Measurements from ENCODE around the gene TBC1D9B. TPM values are rescaled to one million over a fixed set of nuclear protein-coding genes. Genes with fewer than 3 reads are reported as not detected.
A peak's percentile ranks its signal among the peaks of the same experiment; 100 is the strongest.

The TBC1D9B gene
- polyA plus RNA-seq (ENCODE audit: insufficient read length in 4 of 4) = 100 to 1,000 TPM in 2 of 4 donors, 10 to 100 TPM in 2; 95.6 to 112 (median 101) TPM

GRCh38 chr5:179907556-179908324, at the start of gene TBC1D9B:
TSS of gene TBC1D9B (minus strand) at chr5:179907897. CDS start at chr5:179907821, 76 bp downstream.
- DNase-seq (ENCODE audit: low read depth in 4 of 4, low spot score in 3 of 4) = peak; percentile 52 to 57 (median 53)

- DNase-seq (ENCODE audit: low read depth in 4 of 4, low spot score in 3 of 4) = no peak
Measured at GRCh38 chr5:179955630-179956029, 47.9 kb upstream of the TBC1D9B start.

- DNase-seq (ENCODE audit: low read depth in 4 of 4, low spot score in 3 of 4) = no peak
Measured at GRCh38 chr5:179955062-179955461, 47.4 kb upstream of the TBC1D9B start.

GRCh38 chr5:179954434-179954833, 46.7 kb upstream of the TBC1D9B start:
- no peak for DNase-seq (ENCODE audit: low read depth in 4 of 4, low spot score in 3 of 4)

- DNase-seq (ENCODE audit: low read depth in 4 of 4, low spot score in 3 of 4) = no peak
Measured at GRCh38 chr5:179953987-179954386, 46.3 kb upstream of the TBC1D9B start.

- DNase-seq (ENCODE audit: low read depth in 4 of 4, low spot score in 3 of 4) = no peak
Measured at GRCh38 chr5:179936976-179937681, 29.4 kb upstream of the TBC1D9B start.

DNA sequence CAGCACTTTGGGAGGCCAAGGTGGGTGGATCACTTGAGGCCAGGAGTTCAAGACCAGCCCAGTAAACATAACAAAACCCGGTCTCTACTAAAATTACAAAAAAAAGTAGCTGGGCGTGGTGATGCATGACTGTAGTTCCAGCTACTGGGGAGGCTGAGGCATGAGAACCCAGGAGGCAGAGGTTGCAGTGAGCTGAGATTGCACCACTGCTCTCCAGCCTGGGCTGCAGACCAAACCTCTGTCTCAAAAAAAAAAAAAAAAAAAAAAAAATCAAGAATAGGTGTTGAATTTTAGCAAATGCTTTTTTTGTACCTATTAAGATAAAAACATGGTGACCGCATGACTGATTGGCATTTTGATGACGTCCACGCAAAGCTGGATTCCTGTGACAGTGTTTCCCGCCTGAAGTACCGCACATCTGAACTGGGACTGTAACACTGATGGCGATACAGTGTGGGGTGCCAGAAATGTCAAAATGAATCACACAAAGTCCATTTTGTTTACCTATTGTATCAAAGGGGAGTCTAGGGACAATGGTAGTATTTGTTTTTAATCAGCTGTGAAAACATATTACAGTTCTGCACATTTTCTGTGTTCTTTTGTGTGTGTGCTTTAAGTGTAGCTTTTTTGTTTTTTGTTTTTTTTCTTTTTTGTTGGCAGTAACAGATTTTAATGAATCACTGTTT, 23.2 kb upstream of the TBC1D9B start:
- DNase-seq (ENCODE audit: low read depth in 4 of 4, low spot score in 3 of 4) = no peak

- no peak for DNase-seq (ENCODE audit: low read depth in 4 of 4, low spot score in 3 of 4)
Measured at GRCh38 chr5:179927824-179928223, 20.1 kb upstream of the TBC1D9B start.

DNA sequence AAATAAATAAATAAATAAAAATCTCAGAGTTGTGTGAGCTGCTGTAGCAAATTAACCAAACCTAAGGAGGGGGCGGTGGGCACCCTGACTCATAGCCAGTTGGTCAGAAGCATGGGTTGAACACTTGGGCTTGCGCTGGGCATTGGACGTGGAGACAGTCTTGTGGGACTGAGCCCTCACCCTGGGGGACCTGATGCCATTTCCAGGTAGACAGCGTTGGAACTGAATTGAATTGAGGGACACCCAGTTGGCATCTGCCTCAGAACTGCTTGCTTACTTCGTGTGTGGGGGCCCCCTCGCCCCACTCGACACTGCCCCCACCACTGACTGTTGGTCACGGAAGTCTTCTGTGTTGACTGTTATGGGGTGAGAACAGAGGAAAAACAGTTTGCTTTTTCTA, 19.0 kb upstream of the TBC1D9B start:
- no peak for DNase-seq (ENCODE audit: low read depth in 4 of 4, low spot score in 3 of 4)

DNA sequence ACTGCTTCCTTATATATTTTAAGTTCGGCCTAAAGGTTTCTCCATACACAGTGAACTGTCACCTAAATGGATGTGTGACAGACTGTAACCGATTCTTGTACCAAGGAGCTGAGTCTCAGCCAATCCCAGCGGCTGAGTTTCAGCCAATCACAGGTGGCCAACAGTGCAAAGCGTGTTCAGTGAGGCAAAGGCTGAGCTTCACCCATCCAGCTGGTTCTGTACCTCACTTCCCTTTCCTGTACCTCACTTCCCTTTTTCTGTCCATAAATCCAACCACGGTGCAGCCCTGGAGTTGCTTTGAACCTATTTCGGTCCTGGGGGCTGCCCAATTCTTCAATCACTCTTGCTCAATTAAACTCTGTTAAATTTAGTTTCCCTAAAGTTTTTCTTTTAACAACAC, 15.7 kb upstream of the TBC1D9B start:
- no peak for DNase-seq (ENCODE audit: low read depth in 4 of 4, low spot score in 3 of 4)

DNA sequence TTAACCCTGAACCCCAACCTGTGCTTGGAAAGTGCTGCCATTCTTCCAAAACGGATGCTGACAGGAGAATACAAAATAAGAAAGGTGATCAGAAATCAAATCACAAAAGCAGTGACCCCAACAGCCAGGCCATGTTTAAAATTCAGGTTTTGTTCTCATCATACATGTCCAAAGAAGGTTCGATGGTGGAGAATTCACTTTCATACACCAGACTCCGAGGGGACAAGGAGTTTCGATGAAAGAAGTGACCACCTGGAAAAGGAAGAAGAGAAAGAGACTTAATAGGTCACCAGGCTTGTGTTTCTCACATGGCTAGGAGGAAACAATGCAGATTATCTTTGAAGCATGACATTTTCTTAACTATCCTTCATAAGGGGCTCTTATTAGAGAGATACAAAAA, 12.5 kb upstream of the TBC1D9B start:
- no peak for DNase-seq (ENCODE audit: low read depth in 4 of 4, low spot score in 3 of 4)

DNA sequence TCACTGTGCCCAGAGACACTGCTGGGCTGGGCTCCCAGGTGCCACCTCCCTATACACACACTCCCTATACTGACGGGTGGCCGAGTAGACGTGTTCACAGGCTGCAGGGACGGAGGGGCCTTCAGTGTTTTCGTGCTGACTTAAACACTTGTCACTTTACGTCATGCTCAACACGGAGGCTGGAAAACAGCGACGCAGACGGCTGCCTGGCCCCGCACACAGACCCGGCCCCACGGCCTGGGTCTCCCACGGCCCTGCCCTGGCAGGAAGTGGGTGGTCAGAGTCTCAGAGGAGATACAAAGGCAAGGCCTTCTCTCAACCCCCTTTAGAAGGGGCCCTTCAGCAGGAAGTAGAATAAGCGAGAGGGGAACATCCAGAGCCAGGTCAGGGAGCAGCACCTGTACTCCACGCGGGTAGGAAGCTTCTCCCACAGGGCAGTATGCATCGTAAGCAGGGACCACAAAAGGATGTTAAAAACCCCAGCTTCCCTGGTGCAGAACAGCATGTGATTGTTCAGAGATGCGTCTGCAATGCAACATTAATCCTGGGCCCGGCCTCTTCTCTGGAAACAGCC, 11.9 kb upstream of the TBC1D9B start:
- DNase-seq (ENCODE audit: low read depth in 4 of 4, low spot score in 3 of 4) = no peak

GRCh38 chr5:179918742-179919486, 11.2 kb upstream of the TBC1D9B start:
- no peak for DNase-seq (ENCODE audit: low read depth in 4 of 4, low spot score in 3 of 4)

DNA sequence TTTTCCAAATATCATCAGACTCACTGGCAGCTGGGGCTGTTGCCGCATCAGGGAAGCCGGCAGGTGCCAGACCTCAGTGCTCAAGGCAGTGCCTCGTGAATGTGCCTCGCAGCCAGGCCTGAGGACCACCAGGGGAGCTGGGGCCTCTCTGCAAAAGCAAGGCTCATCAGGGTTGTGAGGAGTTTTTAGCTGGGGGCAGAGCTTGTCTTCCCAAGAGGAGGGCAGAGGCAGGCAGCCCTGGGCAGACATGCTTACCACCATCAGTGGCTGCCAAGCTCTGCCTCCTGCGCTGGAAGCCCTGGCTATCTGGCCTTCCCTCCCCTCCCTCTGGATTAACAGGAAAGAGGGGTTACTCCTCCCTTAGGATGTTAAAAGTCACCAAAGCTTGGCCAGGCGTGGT, 8.8 kb upstream of the TBC1D9B start:
- no peak for DNase-seq (ENCODE audit: low read depth in 4 of 4, low spot score in 3 of 4)

DNA sequence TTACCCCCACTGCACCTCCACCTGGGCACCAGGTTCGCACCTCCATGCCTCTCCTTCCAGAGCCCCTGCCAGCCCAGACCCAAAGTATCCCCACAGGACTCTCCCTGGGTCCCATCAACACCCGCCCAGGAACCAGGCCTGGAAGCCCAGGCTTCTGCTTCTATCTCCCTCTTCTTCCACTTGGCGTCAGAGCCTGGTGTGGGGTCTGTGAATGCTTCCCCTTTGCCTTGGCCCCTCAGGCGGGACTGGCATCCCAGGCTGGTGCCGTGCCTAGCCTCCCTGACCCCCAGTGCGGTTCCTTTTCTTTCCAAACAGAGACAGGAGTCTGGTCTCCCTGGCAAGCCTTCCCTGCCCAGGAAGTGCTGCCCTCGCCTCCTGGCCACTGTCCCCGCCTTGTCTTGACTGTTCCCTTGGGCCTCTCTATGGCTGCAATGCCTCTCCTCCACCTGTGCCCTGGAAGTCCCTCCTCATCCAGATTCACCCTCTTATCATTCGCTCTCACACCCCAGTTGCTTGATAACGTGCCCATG, 7.8 kb upstream of the TBC1D9B start:
- no peak for DNase-seq (ENCODE audit: low read depth in 4 of 4, low spot score in 3 of 4)

DNA sequence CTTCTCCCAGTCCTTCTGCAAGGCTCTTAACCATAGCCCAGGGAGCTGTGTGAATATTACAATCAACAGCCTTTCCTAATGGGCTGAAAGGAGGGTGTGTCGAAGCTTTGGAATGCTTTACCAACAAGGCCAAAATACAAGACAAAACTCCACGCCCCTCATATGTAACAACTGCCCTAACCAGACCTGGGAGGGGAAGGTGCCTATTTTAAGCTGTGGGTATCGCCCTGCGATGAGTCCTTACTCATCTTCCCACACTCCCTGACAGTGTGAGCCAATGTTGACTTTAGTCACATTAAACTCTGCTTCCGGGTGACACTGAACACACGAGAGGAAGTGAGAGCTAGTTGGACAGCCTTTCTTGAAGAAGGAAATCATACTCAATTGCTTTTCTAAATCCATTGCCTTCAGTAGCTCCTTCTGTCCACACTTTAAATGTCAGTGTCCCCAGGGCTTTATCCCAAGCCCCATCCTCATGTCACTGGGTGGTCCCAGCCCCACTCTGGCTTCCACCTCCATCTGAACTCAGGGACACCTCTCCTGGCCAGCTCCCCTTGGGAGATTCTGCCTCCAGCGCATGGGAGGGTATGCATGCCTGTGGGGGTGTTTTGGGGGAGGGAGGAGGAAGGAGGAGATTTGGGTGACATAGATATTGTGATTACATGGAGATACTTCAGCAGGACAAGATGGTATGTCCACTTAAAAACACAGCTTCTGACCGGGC, 6.5 kb upstream of the TBC1D9B start:
- DNase-seq (ENCODE audit: low read depth in 4 of 4, low spot score in 3 of 4) = no peak

DNA sequence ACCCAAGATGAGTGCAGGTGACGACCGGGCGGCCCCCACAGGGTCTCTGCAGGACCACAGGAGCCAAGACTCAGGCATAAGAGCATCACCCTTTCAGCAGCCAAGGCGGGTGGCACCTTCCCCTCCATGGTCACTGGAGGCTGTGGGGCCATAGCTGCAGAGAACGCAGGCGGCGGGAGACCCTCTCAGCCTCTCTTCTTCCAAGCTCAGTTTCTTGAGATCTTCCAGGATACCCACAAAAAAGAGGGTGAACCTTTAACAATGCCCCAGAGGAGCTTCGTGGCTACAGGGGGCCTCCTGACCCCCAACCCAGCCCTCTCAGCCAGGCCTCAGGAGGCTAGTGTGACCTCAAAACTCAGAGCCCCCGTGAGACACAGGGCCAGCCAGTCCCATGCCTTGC, 5.8 kb upstream of the TBC1D9B start:
- no peak for DNase-seq (ENCODE audit: low read depth in 4 of 4, low spot score in 3 of 4)

DNA sequence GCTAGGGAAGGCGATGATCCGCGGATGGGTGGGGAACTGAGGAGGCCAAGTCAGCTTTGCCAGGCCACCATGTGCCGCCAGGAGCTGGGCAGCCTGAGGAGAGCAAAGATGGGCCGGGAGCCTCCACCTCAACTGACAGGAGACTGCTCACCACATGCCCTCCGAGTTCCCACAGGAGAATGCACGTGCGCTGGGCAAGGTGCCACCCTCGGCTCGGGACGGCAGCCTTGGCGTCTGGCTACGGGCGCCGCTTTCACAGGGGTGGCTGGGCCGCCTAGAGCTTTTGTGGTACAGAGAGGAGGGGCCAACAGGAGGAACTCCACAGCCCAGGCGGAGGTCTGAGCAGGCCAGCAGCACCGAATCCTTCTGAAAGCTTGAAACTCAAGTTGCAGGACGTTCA, 5.3 kb upstream of the TBC1D9B start:
- DNase-seq (ENCODE audit: low read depth in 4 of 4, low spot score in 3 of 4) = no peak

GRCh38 chr5:179912386-179912785, 4.7 kb upstream of the TBC1D9B start:
- DNase-seq (ENCODE audit: low read depth in 4 of 4, low spot score in 3 of 4) = no peak

DNA sequence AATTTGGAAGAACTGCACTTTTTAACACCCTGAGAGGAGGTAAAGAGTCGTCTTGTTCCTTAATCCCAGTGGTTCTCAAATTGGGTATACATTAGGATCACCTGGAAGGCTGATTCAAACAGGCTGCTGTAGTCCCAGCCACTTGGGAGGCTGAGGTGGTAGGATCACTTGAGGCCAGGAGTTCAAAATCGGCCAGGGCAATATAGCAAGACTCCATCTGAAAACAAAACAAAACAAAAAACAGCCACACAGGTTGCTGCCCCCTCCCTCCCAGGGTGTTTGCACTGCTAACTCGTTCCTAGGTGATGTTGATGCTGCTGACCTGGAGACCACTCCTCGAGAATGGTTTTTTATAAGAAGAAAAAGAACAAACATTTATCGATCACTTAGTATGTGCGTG, 1.5 kb upstream of the TBC1D9B start:
- DNase-seq (ENCODE audit: low read depth in 4 of 4, low spot score in 3 of 4) = no peak
